ENCODE results near the gene RUSC2. TPM values are rescaled to one million over a fixed set of nuclear protein-coding genes. Genes with fewer than 3 reads are reported as not detected.

RUSC2 gene
- total and polyA plus RNA-seq, 2 of the 13 experiments (the other 11 are each of a cell fraction or from before 2014, with no cell fraction given) = 2.8 to 3.3 TPM

DNA sequence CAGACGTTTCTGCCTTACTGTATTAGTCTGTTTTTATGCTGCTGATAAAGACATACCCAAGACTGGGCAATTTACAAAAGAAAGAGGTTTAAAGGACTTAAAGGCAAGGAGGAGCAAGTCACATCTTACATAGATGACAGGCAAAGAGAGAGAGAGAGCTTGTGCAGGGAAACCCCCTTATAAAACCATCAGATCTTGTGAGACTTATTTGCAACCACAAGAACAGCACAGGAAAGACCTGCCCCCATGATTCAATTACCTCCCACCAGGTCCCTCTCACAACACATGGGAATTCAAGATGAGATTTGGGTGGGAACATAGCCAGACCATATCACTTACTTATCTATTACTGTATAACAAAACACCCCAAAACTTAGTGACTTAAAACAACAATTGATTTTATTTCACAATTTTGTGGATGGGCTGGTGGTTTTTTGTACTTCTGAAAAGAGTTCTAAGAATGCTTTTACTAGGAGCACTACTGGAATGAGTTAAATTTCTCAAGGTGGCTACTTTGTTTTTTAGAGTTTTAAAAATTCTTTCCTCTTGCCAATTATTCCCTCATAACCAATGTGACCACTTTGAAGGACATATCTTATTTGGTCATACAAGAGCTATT is 10.3 kb downstream of the RUSC2 start (continued):
- TF ChIP-seq, protein P1, sequence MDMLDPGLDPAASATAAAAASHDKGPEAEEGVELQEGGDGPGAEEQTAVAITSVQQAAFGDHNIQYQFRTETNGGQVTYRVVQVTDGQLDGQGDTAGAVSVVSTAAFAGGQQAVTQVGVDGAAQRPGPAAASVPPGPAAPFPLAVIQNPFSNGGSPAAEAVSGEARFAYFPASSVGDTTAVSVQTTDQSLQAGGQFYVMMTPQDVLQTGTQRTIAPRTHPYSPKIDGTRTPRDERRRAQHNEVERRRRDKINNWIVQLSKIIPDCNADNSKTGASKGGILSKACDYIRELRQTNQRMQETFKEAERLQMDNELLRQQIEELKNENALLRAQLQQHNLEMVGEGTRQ (IDR thresholded peaks at IDR 0.05; ENCODE audit: low read depth, low read length) = no peak
- TF ChIP-seq, protein P1 (CRISPR knock-in tag; IDR thresholded peaks at IDR 0.05; ENCODE audit: borderline replicate concordance) = no peak
- TF ChIP-seq ZNF121 (CRISPR knock-in tag; IDR thresholded peaks at IDR 0.05) (no peak), IKZF1 (IDR thresholded peaks at IDR 0.05) (no peak)
- TF ChIP-seq, protein P2, sequence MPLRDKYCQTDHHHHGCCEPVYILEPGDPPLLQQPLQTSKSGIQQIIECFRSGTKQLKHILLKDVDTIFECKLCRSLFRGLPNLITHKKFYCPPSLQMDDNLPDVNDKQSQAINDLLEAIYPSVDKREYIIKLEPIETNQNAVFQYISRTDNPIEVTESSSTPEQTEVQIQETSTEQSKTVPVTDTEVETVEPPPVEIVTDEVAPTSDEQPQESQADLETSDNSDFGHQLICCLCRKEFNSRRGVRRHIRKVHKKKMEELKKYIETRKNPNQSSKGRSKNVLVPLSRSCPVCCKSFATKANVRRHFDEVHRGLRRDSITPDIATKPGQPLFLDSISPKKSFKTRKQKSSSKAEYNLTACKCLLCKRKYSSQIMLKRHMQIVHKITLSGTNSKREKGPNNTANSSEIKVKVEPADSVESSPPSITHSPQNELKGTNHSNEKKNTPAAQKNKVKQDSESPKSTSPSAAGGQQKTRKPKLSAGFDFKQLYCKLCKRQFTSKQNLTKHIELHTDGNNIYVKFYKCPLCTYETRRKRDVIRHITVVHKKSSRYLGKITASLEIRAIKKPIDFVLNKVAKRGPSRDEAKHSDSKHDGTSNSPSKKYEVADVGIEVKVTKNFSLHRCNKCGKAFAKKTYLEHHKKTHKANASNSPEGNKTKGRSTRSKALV (CRISPR knock-in tag; IDR thresholded peaks at IDR 0.05) = no peak

GRCh38 chr9:35501946-35502345 is 12.0 kb downstream of the RUSC2 start:
- ChIA-PET CTCF (ENCODE audit: low intra/inter-chr PET ratio, low total read pairs) (no interaction called here), POLR2A (no interaction called here)
- H3K79me2 ChIP-seq (ENCODE audit: insufficient read depth, low read length) = peaks cover 1% of the 10 kb centered on the region
- intact Hi-C loops (cut with micrococcal nuclease; ENCODE audit: unreplicated experiment) (no loop called here), in situ Hi-C loops (cut with HindIII; ENCODE audit: extremely low pct_ligation_motif_present, low pct_unique_long_range_greater_than_20kb) (no loop called here)
- no TSS peak for BruUV-seq (replicated peaks)
- H3K4me3 ChIP-seq (replicated peaks in 1 of 3; ENCODE audit: insufficient read depth in 1 of 3, low read depth in 2 of 3, low read length in 3 of 3) = no peak overlapping the region
- no peaks in the 10 kb centered on the region for H4K20me1 ChIP-seq (ENCODE audit: insufficient read depth, low read length)
- peaks cover 16% of the 10 kb centered on the region for H3K4me1 ChIP-seq (ENCODE audit: insufficient read depth, low read length)
- FAIRE-seq = no peak
- DNase-seq (ENCODE audit: low spot score) = no peak
- H3K9ac ChIP-seq (ENCODE audit: insufficient read depth, low read depth, low read length) = no peak overlapping the region
- 93% methylated on average over 1 of the region's 1 CpG for WGBS (ENCODE audit: low lambda C conversion rate)
- no peaks in the 10 kb centered on the region for H3K9me3 ChIP-seq (ENCODE audit: low read length)
- no peaks in the 10 kb centered on the region for H3K36me3 ChIP-seq (replicated peaks in 1 of 2; ENCODE audit: control insufficient read depth in 1 of 2, insufficient read depth in 2 of 2, low read length in 2 of 2)
- H3K27me3 ChIP-seq (ENCODE audit: control insufficient read depth in 1 of 2, insufficient read depth in 2 of 2, low read length in 2 of 2) = no peaks in the 10 kb centered on the region
- no peak overlapping the region for H3K27ac ChIP-seq (ENCODE audit: extremely low read length, insufficient read depth, low read length)
- no peak overlapping the region for H2AFZ ChIP-seq (ENCODE audit: low read length)
- no peak overlapping the region for H3K4me2 ChIP-seq (ENCODE audit: low read depth, low read length)
- ATAC-seq = no peak
- TF ChIP-seq TBL1XR1 (IDR thresholded peaks at IDR 0.05; ENCODE audit: borderline replicate concordance, low read length, partially characterized antibody) (no peak), ZNF441 (CRISPR knock-in tag; IDR thresholded peaks at IDR 0.05; ENCODE audit: borderline replicate concordance) (no peak), NR1H2 (CRISPR knock-in tag; IDR thresholded peaks at IDR 0.05; ENCODE audit: borderline replicate concordance, low read depth) (no peak), EEA1 (CRISPR knock-in tag; IDR thresholded peaks at IDR 0.05; ENCODE audit: borderline replicate concordance) (no peak), ZBTB2 (CRISPR knock-in tag; IDR thresholded peaks at IDR 0.05; ENCODE audit: low read depth) (no peak), TMF1 (CRISPR knock-in tag; IDR thresholded peaks at IDR 0.05; ENCODE audit: low read depth) (no peak), ZNF816 (CRISPR knock-in tag; IDR thresholded peaks at IDR 0.05; ENCODE audit: borderline replicate concordance) (no peak), IRF1 (CRISPR knock-in tag; IDR thresholded peaks at IDR 0.05; ENCODE audit: low read depth) (no peak), ZNF790 (CRISPR knock-in tag; IDR thresholded peaks at IDR 0.05; ENCODE audit: borderline replicate concordance) (no peak)
